ENCODE data around the gene MMP15. TPM values are rescaled to one million over a fixed set of nuclear protein-coding genes. Genes with fewer than 3 reads are reported as not detected.
A peak's percentile ranks its signal among the peaks of the same experiment; 100 is the strongest.

MMP15 gene
- polyA plus RNA-seq (3.7 to 7.2 TPM (median 5.6 TPM) in 3 replicates), polyA minus RNA-seq (5.7 to 15.0 TPM (median 6.5 TPM) in 3 replicates)
- 1.4 TPM for polyA plus RNA-seq (2011; ENCODE audit: low read depth)
- 2.8 and 5.2 TPM in 2 replicates for polyA plus RNA-seq (2011; cell fraction: cytosol; rRNA removed)
- polyA plus RNA-seq (2011; cell fraction: nucleus; rRNA removed) = 15.0 and 19.3 TPM in 2 replicates
- polyA plus RNA-seq (2012; ENCODE audit: low replicate concordance) = 7.5 and 9.9 TPM in 2 replicates
- polyA minus RNA-seq (2011; cell fraction: cytosol; rRNA and poly(A)+ RNA removed) = 15.9 TPM
- polyA minus RNA-seq (2011; cell fraction: nucleus; rRNA and poly(A)+ RNA removed) = 26.8 and 29.5 TPM in 2 replicates

DNA sequence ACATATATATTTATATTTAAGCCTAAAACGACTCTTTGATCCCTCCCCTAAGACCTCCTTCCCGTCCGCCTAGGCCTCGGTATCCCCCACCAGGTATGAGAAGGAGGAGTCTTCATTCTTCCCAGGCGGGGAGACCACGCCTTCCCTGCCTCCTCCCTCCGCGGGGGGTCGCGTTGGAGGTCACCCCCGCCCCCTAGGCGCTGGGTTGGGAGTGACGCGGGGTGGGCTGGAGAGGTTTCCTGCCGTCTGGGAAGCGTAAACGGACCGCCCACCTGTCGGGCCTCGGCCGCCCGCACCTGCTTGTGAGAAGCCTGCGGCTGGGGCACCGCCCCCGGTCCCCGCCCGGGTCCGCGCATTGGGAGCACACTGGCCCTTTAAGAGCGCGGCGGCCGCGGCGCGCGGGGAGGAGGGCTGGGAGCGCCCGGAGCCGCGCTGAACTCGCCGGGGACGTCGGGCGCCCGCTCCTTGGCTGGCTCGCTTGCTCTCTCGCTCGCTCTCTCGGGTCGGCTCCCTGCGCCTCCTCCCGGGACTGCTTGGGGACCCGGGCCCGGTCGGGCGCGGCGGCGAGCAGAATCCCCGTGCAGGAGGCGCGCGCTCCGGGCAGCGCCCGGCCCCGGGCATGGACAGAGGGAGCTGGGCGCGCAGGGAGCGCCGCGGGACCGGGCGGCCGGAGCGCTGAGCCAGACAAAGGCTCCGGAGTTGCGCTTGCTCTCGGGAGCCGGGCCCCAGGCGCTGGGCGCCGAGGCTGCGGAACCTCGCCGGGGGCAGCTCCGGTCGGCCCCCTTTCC, at the start of gene MMP15:
Gene MMP15 (plus strand): TSS at position 404 of the 788 bp plus-strand sequence. CDS start 597 bp downstream, outside the sequence.
- peak within 1 kb of the TSS; percentile 69 for H3K9ac ChIP-seq (ENCODE audit: control insufficient read depth, extremely low read depth, insufficient read depth, low read length)
- no peaks in the 10 kb centered on the region for H3K9me1 ChIP-seq (ENCODE audit: control insufficient read depth, extremely low read depth, insufficient read depth, low read length)
- no peaks in the 10 kb centered on the region for H3K9me3 ChIP-seq (ENCODE audit: control insufficient read depth, low read depth, low read length)
- dilution Hi-C loops (cut with MboI; ENCODE audit: extremely low pct_ligation_motif_present, low sequenced_read_pairs) = no loop called here
- peak within 1 kb of the TSS; percentile 91 for H3K4me2 ChIP-seq (ENCODE audit: control insufficient read depth, extremely low read depth, insufficient read depth, low read depth, low read length)
- no peak for FAIRE-seq
- peak; percentile 28 for DNase-seq (ENCODE audit: low read depth, low spot score)
- H3K36me3 ChIP-seq (ENCODE audit: control insufficient read depth in 2 of 2, extremely low read depth in 1 of 2, insufficient read depth in 2 of 2, low read length in 2 of 2) = no peaks in the 10 kb centered on the region
- H2AFZ ChIP-seq (ENCODE audit: control insufficient read depth, low read length) = peak within 1 kb of the TSS; percentile 84
- no peak for TF ChIP-seq EZH2 (IDR thresholded peaks at IDR 0.05; ENCODE audit: low read length)
- TF ChIP-seq, protein P1, sequence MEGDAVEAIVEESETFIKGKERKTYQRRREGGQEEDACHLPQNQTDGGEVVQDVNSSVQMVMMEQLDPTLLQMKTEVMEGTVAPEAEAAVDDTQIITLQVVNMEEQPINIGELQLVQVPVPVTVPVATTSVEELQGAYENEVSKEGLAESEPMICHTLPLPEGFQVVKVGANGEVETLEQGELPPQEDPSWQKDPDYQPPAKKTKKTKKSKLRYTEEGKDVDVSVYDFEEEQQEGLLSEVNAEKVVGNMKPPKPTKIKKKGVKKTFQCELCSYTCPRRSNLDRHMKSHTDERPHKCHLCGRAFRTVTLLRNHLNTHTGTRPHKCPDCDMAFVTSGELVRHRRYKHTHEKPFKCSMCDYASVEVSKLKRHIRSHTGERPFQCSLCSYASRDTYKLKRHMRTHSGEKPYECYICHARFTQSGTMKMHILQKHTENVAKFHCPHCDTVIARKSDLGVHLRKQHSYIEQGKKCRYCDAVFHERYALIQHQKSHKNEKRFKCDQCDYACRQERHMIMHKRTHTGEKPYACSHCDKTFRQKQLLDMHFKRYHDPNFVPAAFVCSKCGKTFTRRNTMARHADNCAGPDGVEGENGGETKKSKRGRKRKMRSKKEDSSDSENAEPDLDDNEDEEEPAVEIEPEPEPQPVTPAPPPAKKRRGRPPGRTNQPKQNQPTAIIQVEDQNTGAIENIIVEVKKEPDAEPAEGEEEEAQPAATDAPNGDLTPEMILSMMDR (optimal IDR thresholded peaks at IDR 0.05 in 1 of 3, IDR thresholded peaks at IDR 0.05 in 1 of 3, conservative IDR thresholded peaks at IDR 0.05 in 1 of 3; ENCODE audit: extremely low read depth in 1 of 3, insufficient read depth in 2 of 3, low read length in 3 of 3) = no peak
- peaks cover 3% of the 10 kb centered on the region for H4K20me1 ChIP-seq (ENCODE audit: control insufficient read depth, extremely low read depth, insufficient read depth, low read length)
- H3K27ac ChIP-seq (ENCODE audit: control insufficient read depth, insufficient read depth, low read length) = no peak within 1 kb of the TSS
- H3K79me2 ChIP-seq (ENCODE audit: control insufficient read depth, insufficient read depth, low read length) = no peaks in the 10 kb centered on the region
- H3K27me3 ChIP-seq (ENCODE audit: control insufficient read depth, extremely low read depth, insufficient read depth, low read length) = no peaks in the 10 kb centered on the region
- H3K4me3 ChIP-seq (ENCODE audit: control insufficient read depth in 2 of 3, extremely low read depth in 1 of 3, insufficient read depth in 2 of 3, low read depth in 1 of 3, low read length in 3 of 3) = peak within 1 kb of the TSS; percentile 58 to 72 (median 69)
- H3K4me1 ChIP-seq (ENCODE audit: control insufficient read depth, extremely low read depth, insufficient read depth, low read length) = peaks cover 33% of the 10 kb centered on the region

DNA sequence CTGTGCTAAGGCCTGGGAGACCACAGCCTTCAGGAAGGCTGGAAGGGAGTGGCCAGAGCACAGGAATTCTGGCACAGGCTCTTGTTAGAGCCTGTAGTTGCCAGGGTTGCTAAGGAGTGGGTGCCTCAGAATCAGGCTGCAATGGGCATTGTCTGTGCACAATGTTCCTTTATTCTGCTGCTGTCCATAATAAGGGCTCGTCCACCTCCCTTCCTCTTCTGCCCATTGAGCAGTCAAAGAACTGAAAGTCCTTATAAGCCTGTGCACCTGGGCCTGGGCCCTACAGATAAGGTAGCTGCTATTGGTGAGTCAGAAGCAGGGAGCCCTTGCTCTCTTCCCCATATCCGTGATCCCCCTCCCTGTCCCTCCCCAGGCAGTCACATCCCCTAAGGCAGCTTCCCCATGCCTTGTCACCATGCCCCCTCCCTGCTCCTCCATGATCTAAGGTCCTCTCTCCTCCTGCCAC, 49.2 kb upstream of the MMP15 start:
- no peaks in the 10 kb centered on the region for H3K36me3 ChIP-seq (ENCODE audit: control insufficient read depth in 2 of 2, extremely low read depth in 1 of 2, insufficient read depth in 2 of 2, low read length in 2 of 2)
- peak overlapping the region; percentile 82 for H2AFZ ChIP-seq (ENCODE audit: control insufficient read depth, low read length)
- H3K9me3 ChIP-seq (ENCODE audit: control insufficient read depth, low read depth, low read length) = no peaks in the 10 kb centered on the region
- FAIRE-seq (peak; percentile 52), DNase-seq (ENCODE audit: low read depth, low spot score) (no peak)
- no peak overlapping the region for H3K27ac ChIP-seq (ENCODE audit: control insufficient read depth, insufficient read depth, low read length)
- no peak overlapping the region for H3K4me3 ChIP-seq (ENCODE audit: control insufficient read depth in 2 of 3, extremely low read depth in 1 of 3, insufficient read depth in 2 of 3, low read depth in 1 of 3, low read length in 3 of 3)
- no peaks in the 10 kb centered on the region for H3K79me2 ChIP-seq (ENCODE audit: control insufficient read depth, insufficient read depth, low read length)
- dilution Hi-C loops (cut with MboI; ENCODE audit: extremely low pct_ligation_motif_present, low sequenced_read_pairs) = no loop called here
- H4K20me1 ChIP-seq (ENCODE audit: control insufficient read depth, extremely low read depth, insufficient read depth, low read length) = no peaks in the 10 kb centered on the region
- peak overlapping the region; percentile 27 for H3K4me2 ChIP-seq (ENCODE audit: control insufficient read depth, extremely low read depth, insufficient read depth, low read depth, low read length)
- H3K4me1 ChIP-seq (ENCODE audit: control insufficient read depth, extremely low read depth, insufficient read depth, low read length) = peaks cover 11% of the 10 kb centered on the region
- peak overlapping the region; percentile 3 for H3K9ac ChIP-seq (ENCODE audit: control insufficient read depth, extremely low read depth, insufficient read depth, low read length)
- TF ChIP-seq, protein P1 (optimal IDR thresholded peaks at IDR 0.05 in 1 of 3, IDR thresholded peaks at IDR 0.05 in 1 of 3, conservative IDR thresholded peaks at IDR 0.05 in 1 of 3; ENCODE audit: extremely low read depth in 1 of 3, insufficient read depth in 2 of 3, low read length in 3 of 3) = no peak
- no peak for TF ChIP-seq EZH2 (IDR thresholded peaks at IDR 0.05; ENCODE audit: low read length)
- no peaks in the 10 kb centered on the region for H3K27me3 ChIP-seq (ENCODE audit: control insufficient read depth, extremely low read depth, insufficient read depth, low read length)
- no peaks in the 10 kb centered on the region for H3K9me1 ChIP-seq (ENCODE audit: control insufficient read depth, extremely low read depth, insufficient read depth, low read length)

Measured in keratinocyte (primary cell).